Suprapubic skin (tissue), 4 donors: ENCODE results near the gene PNLIPRP1. TPM values are rescaled to one million over a fixed set of nuclear protein-coding genes. Genes with fewer than 3 reads are reported as not detected.

Source experiments
- DNase-seq, 2 donors: peaks; one replicate each; pipeline ENCODE4 v3.0.0-alpha.2; 2019; ENCODE audit warnings: low spot score in 2 of 2
- H3K27ac ChIP-seq: fragments of 200-600 bp; sonication (generic); one replicate; pipeline ENCODE4 v1.5.1; 2019
- H3K27me3 ChIP-seq: fragments of 200-600 bp; sonication (generic); one replicate; pipeline ENCODE4 v1.5.1; 2019
- H3K36me3 ChIP-seq: fragments of 200-600 bp; sonication (generic); one replicate; pipeline ENCODE4 v1.5.1; 2019
- H3K4me1 ChIP-seq: fragments of 200-600 bp; sonication (generic); one replicate; pipeline ENCODE4 v1.5.1; 2019
- H3K4me3 ChIP-seq: fragments of 200-600 bp; sonication (generic); one replicate; pipeline ENCODE4 v1.5.1; 2019; ENCODE audit warnings: mild to moderate bottlenecking
- H3K9me3 ChIP-seq: fragments of 200-600 bp; sonication (generic); one replicate; pipeline ENCODE4 v1.5.1; 2019
- CTCF ChIP-seq, 2 donors: fragments of 200-600 bp in 1 of 2; fragments of 450-650 bp in 1 of 2; sonication (generic) in 1 of 2; IDR thresholded peaks; one replicate each; pipeline ENCODE4 v1.5.1; 2016 to 2019; ENCODE audit warnings: antibody characterized with exemption in 2 of 2, mild to moderate bottlenecking in 1 of 2, moderate library complexity in 1 of 2
- EP300 ChIP-seq: sonication (generic); formaldehyde crosslinking; IDR thresholded peaks from one replicate; pipeline ENCODE4 v1.6.1; 2017; ENCODE audit warnings: antibody characterized with exemption
- POLR2A ChIP-seq, 2 donors: fragments of 450-650 bp; IDR thresholded peaks; one replicate each; pipeline ENCODE4 v1.6.1; 2017; ENCODE audit warnings: antibody characterized with exemption in 2 of 2, mild to moderate bottlenecking in 2 of 2, moderate library complexity in 2 of 2
- POLR2AphosphoS5 ChIP-seq, 3 donors: sonication (generic); formaldehyde crosslinking; IDR thresholded peaks; one replicate each; pipeline ENCODE4 v1.6.1; 2017; ENCODE audit warnings: antibody characterized with exemption in 3 of 3
- WGBS: methylation state at CpG from one replicate; pipeline ENCODE4 v1.1.5; 2018; 5-methylcytosine and 5-hydroxymethylcytosine counted together
- total RNA-seq, 4 donors: library from RNA; depleted of rRNA; stranded (reverse); fragments of >200 nt; gene quantifications; one replicate each; pipeline ENCODE4 v1.1.0, GENCODE V29; 2016

Gene PNLIPRP1
- total RNA-seq, 4 donors from 2014 or later = not detected

GRCh38 chr10:116634126-116634975 lies 43.6 kb downstream of the PNLIPRP1 start:
- WGBS = 73% methylated on average over 11 of the region's 11 CpGs
- no peak overlapping the region for H3K4me3 ChIP-seq
- DNase-seq = no peak
- no peaks in the 10 kb centered on the region for H3K4me1 ChIP-seq
- peaks cover 4% of the 10 kb centered on the region for H3K27me3 ChIP-seq
- no peak for TF ChIP-seq EP300
- no peak for TF ChIP-seq CTCF (IDR thresholded peaks at IDR 0.05)
- no peak for TF ChIP-seq POLR2AphosphoS5 (IDR thresholded peaks at IDR 0.05)
- no peak for TF ChIP-seq POLR2A (IDR thresholded peaks at IDR 0.05)
- H3K9me3 ChIP-seq = no peaks in the 10 kb centered on the region
- H3K36me3 ChIP-seq = no peaks in the 10 kb centered on the region
- H3K27ac ChIP-seq = no peak overlapping the region

GRCh38 chr10:116636385-116636784 lies 45.6 kb downstream of the PNLIPRP1 start:
- DNase-seq = no peak
- no peaks in the 10 kb centered on the region for H3K9me3 ChIP-seq
- no peaks in the 10 kb centered on the region for H3K4me1 ChIP-seq
- no peaks in the 10 kb centered on the region for H3K36me3 ChIP-seq
- no peak for TF ChIP-seq CTCF (IDR thresholded peaks at IDR 0.05)
- no peak overlapping the region for H3K4me3 ChIP-seq
- H3K27me3 ChIP-seq = peaks cover 4% of the 10 kb centered on the region
- no peak overlapping the region for H3K27ac ChIP-seq

GRCh38 chr10:116636976-116637375 lies 46.2 kb downstream of the PNLIPRP1 start:
- Histone ChIP-seq H3K36me3 (no peaks in the 10 kb centered on the region), H3K9me3 (no peaks in the 10 kb centered on the region), H3K27me3 (peaks cover 4% of the 10 kb centered on the region), H3K27ac (no peak overlapping the region), H3K4me1 (no peaks in the 10 kb centered on the region), H3K4me3 (no peak overlapping the region)
- no peak for DNase-seq
- WGBS = 41% methylated on average over 2 of the region's 2 CpGs
- TF ChIP-seq POLR2AphosphoS5 (IDR thresholded peaks at IDR 0.05) (no peak), POLR2A (IDR thresholded peaks at IDR 0.05) (no peak), EP300 (no peak)

GRCh38 chr10:116637830-116638229 lies 47.1 kb downstream of the PNLIPRP1 start:
- Histone ChIP-seq H3K36me3 (no peaks in the 10 kb centered on the region), H3K27me3 (peaks cover 4% of the 10 kb centered on the region), H3K4me3 (no peak overlapping the region), H3K4me1 (no peaks in the 10 kb centered on the region), H3K9me3 (no peaks in the 10 kb centered on the region), H3K27ac (no peak overlapping the region)
- 32% methylated on average over 1 of the region's 1 CpG for WGBS
- no peak for DNase-seq
- TF ChIP-seq EP300 (no peak), POLR2A (IDR thresholded peaks at IDR 0.05) (no peak), CTCF (IDR thresholded peaks at IDR 0.05) (no peak), POLR2AphosphoS5 (IDR thresholded peaks at IDR 0.05) (no peak)

- H3K36me3 ChIP-seq = no peaks in the 10 kb centered on the region
- H3K27ac ChIP-seq = no peak overlapping the region
- TF ChIP-seq POLR2AphosphoS5 (IDR thresholded peaks at IDR 0.05) = no peak
- no peak for TF ChIP-seq EP300
- TF ChIP-seq CTCF (IDR thresholded peaks at IDR 0.05) = no peak
- TF ChIP-seq POLR2A (IDR thresholded peaks at IDR 0.05) = no peak
- DNase-seq = no peak
- no peak overlapping the region for H3K4me3 ChIP-seq
- WGBS = 97% methylated on average over 2 of the region's 5 CpGs
- no peaks in the 10 kb centered on the region for H3K4me1 ChIP-seq
- peaks cover 5% of the 10 kb centered on the region for H3K27me3 ChIP-seq
- H3K9me3 ChIP-seq = peaks cover 4% of the 10 kb centered on the region
Measured at GRCh38 chr10:116646502-116646901, 55.7 kb downstream of the PNLIPRP1 start.
